HepG2 (cell line): ENCODE data around the gene HEMK1. TPM values are rescaled to one million over a fixed set of nuclear protein-coding genes. Genes with fewer than 3 reads are reported as not detected.

Experiments
- ATAD3A ChIP-seq: sonication (generic); formaldehyde crosslinking; IDR thresholded peaks from 2 replicates; pipeline ENCODE4 v1.4.0; 2020; ENCODE audit warnings: missing genetic modification reagents
- ATF7 ChIP-seq, 2 experiments: fragments of 450-650 bp in 1 of 2; sonication (generic) in 1 of 2; formaldehyde crosslinking in 1 of 2; IDR thresholded peaks; 2 replicates each; pipeline versions ENCODE4 v1.4.0 to v1.6.1; 2016 to 2020; ENCODE audit warnings: antibody characterized with exemption in 1 of 2, mild to moderate bottlenecking in 1 of 2, missing genetic modification reagents in 1 of 2
- CC2D1A ChIP-seq: sonication (generic); formaldehyde crosslinking; IDR thresholded peaks from 2 replicates; pipeline ENCODE4 v1.8.1; 2023; ENCODE audit warnings: mild to moderate bottlenecking, missing genetic modification reagents
- HMG20B ChIP-seq: conservative IDR thresholded peaks from 2 replicates; pipeline ENCODE4 v1.6.1; 2016; ENCODE audit warnings: missing genetic modification reagents, missing compliant biosample characterization
- KAT2B ChIP-seq: fragments of 150-350 bp; IDR thresholded peaks from 2 replicates; pipeline ENCODE4 v1.6.1; 2014; ENCODE audit warnings: low read depth, low read length, borderline replicate concordance
- KMT2A ChIP-seq: sonication (generic); formaldehyde crosslinking; IDR thresholded peaks from 2 replicates; pipeline ENCODE4 v1.4.0; 2020; ENCODE audit warnings: missing genetic modification reagents
- MAFK ChIP-seq, 2 experiments: IDR thresholded peaks in 1 of 2; conservative IDR thresholded peaks in 1 of 2; 2 replicates each; pipeline ENCODE4 v1.6.1; 2011; ENCODE audit warnings: improper control_type of control experiment in 2 of 2, low read length in 2 of 2
- MIER2 ChIP-seq: IDR thresholded peaks from 2 replicates; pipeline ENCODE4 v1.6.1; 2016; ENCODE audit warnings: missing biosample characterization, missing genetic modification reagents
- NCOA2 ChIP-seq: sonication (generic); formaldehyde crosslinking; IDR thresholded peaks from 2 replicates; pipeline ENCODE4 v1.8.0; 2022; ENCODE audit warnings: inconsistent platforms
- SNAPC2 ChIP-seq: sonication (generic); formaldehyde crosslinking; IDR thresholded peaks from 2 replicates; pipeline ENCODE4 v1.8.1; 2022; ENCODE audit warnings: mild to moderate bottlenecking, missing genetic modification reagents
- TSC22D2 ChIP-seq: sonication (generic); formaldehyde crosslinking; IDR thresholded peaks from 2 replicates; pipeline ENCODE4 v1.5.1; 2020; ENCODE audit warnings: missing genetic modification reagents, mild to moderate bottlenecking, borderline replicate concordance
- YY1 ChIP-seq: IDR thresholded peaks from 2 replicates; pipeline ENCODE4 v1.6.1; 2011; ENCODE audit warnings: low read length, low read depth, moderate library complexity, mild to moderate bottlenecking; ENCODE audit not compliant: insufficient read depth, insufficient replicate concordance
- ZC3H13 ChIP-seq: sonication (generic); formaldehyde crosslinking; IDR thresholded peaks from 2 replicates; pipeline ENCODE4 v1.8.1; 2023; ENCODE audit warnings: mild to moderate bottlenecking, missing genetic modification reagents, moderate library complexity
- ZKSCAN1 ChIP-seq: fragments of 150-350 bp; IDR thresholded peaks from 2 replicates; pipeline ENCODE4 v1.6.1; 2014; ENCODE audit warnings: low read length
- ZNF317 ChIP-seq: sonication (generic); formaldehyde crosslinking; IDR thresholded peaks from 2 replicates; pipeline ENCODE4 v1.5.0; 2020; ENCODE audit warnings: mild to moderate bottlenecking, missing genetic modification reagents
- ZNF335 ChIP-seq: sonication (generic); formaldehyde crosslinking; IDR thresholded peaks from 2 replicates; pipeline ENCODE4 v1.4.0; 2020; ENCODE audit warnings: missing genetic modification reagents
- ZNF558 ChIP-seq: sonication (generic); formaldehyde crosslinking; IDR thresholded peaks from 2 replicates; pipeline ENCODE4 v1.9.0; 2022; ENCODE audit warnings: mild to moderate bottlenecking, missing genetic modification reagents, borderline replicate concordance
- ZNF775 ChIP-seq: sonication (generic); formaldehyde crosslinking; IDR thresholded peaks from 2 replicates; pipeline ENCODE4 v1.4.0; 2020; ENCODE audit warnings: missing genetic modification reagents, mild to moderate bottlenecking, moderate library complexity, borderline replicate concordance
- ZNF839 ChIP-seq: sonication (generic); formaldehyde crosslinking; IDR thresholded peaks from 2 replicates; pipeline ENCODE4 v1.4.0; 2020; ENCODE audit warnings: missing genetic modification reagents, mild to moderate bottlenecking, borderline replicate concordance
- polyA plus RNA-seq, 8 experiments: library from polyadenylated mRNA; depleted of rRNA in 3 of 8; stranded (reverse) in 7 of 8; unstranded in 1 of 8; fragments of >200 nt; fragmentation: Illumina TruSeq in 4 of 8; extraction: Trizol in 4 of 8; gene quantifications; 2 replicates each; pipeline versions ENCODE4 v1.2.1 to v1.2.3, GENCODE V29; 2011 to 2016; ENCODE audit warnings: low read depth in 4 of 8, missing spikeins in 1 of 8, mixed read lengths in 1 of 8; ENCODE audit not compliant: insufficient read depth in 1 of 8
- total RNA-seq, 5 experiments: library from RNA; depleted of rRNA; stranded (reverse); fragments of >200 nt; fragmentation: Illumina TruSeq; extraction: Trizol; gene quantifications; 2 replicates each; pipeline ENCODE4 v1.2.3, GENCODE V29; 2016; ENCODE audit warnings: low read depth in 1 of 5
- TF ChIP-seq, protein P1 (sequence below): sonication (generic); formaldehyde crosslinking; IDR thresholded peaks from 2 replicates; pipeline ENCODE4 v1.5.1; 2020; ENCODE audit warnings: missing genetic modification reagents, mild to moderate bottlenecking, borderline replicate concordance
- TF ChIP-seq, protein P2 (sequence below): IDR thresholded peaks from 2 replicates; pipeline ENCODE4 v1.6.1; 2016
- TF ChIP-seq, protein P3 (sequence below): sonication (generic); formaldehyde crosslinking; IDR thresholded peaks from 2 replicates; pipeline ENCODE4 v1.5.0; 2020; ENCODE audit warnings: missing genetic modification reagents, mild to moderate bottlenecking, borderline replicate concordance
- TF ChIP-seq, protein P4 (sequence below): sonication (generic); formaldehyde crosslinking; IDR thresholded peaks from 2 replicates; pipeline ENCODE4 v1.9.0; 2021; ENCODE audit warnings: missing genetic modification reagents, borderline replicate concordance

Gene HEMK1
- total and polyA plus RNA-seq, 2 of the 13 experiments (the other 11 are each of a cell fraction or from before 2014, with no cell fraction given) = 9.8 to 12.6 TPM

DNA sequence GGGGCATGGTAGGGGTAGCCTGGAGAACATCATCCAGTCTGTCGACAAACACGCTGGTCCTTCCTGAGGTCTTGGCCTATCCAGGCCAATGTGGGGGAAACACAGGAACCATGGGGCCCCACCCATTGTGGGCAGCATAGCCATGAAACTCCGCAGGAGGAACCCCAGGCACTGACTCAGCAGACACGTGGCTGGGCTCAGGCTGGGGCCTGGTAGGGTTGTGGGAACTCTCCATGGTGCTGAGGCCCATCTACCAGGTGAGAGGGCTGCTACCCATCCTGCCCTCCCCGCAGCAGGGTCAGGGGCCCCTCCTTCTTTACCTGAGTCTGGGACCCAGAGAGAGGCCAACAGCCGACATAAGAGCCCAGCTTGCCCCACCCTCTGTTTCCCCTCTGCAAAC is 43.3 kb upstream of the HEMK1 start (continued):
- TF ChIP-seq, protein P1, sequence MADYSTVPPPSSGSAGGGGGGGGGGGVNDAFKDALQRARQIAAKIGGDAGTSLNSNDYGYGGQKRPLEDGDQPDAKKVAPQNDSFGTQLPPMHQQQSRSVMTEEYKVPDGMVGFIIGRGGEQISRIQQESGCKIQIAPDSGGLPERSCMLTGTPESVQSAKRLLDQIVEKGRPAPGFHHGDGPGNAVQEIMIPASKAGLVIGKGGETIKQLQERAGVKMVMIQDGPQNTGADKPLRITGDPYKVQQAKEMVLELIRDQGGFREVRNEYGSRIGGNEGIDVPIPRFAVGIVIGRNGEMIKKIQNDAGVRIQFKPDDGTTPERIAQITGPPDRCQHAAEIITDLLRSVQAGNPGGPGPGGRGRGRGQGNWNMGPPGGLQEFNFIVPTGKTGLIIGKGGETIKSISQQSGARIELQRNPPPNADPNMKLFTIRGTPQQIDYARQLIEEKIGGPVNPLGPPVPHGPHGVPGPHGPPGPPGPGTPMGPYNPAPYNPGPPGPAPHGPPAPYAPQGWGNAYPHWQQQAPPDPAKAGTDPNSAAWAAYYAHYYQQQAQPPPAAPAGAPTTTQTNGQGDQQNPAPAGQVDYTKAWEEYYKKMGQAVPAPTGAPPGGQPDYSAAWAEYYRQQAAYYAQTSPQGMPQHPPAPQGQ (CRISPR knock-in tag) = no peak
- TF ChIP-seq ATF7 (IDR thresholded peaks at IDR 0.05) (no peak), ATF7 (CRISPR knock-in tag; IDR thresholded peaks at IDR 0.05) (no peak), ATAD3A (no peak), ZNF558 (peak; percentile 57; the same call in 1 of the 2 replicates), KAT2B (no peak), ZNF839 (CRISPR knock-in tag) (no peak), TSC22D2 (peak; percentile 71; the same call in 1 of the 2 replicates), ZNF335 (CRISPR knock-in tag) (0 out of 2 replicates have a peak, but pooled peaks have one; percentile 40), KMT2A (CRISPR knock-in tag) (no peak), MAFK (conservative IDR thresholded peaks at IDR 0.05 in 1 of 2, IDR thresholded peaks at IDR 0.05 in 1 of 2; ENCODE audit: low read length in 2 of 2) (peak; percentile 26 to 33; a peak in 1 of 4 replicates), ZC3H13 (CRISPR knock-in tag) (no peak), ZNF775 (CRISPR knock-in tag) (no peak), HMG20B (CRISPR knock-in tag) (no peak), MIER2 (CRISPR knock-in tag) (peak; percentile 96), ZKSCAN1 (no peak), NCOA2 (no peak), ZNF317 (CRISPR knock-in tag) (no peak), YY1 (no peak), CC2D1A (CRISPR knock-in tag) (no peak), SNAPC2 (CRISPR knock-in tag) (no peak)
- TF ChIP-seq, protein P2, sequence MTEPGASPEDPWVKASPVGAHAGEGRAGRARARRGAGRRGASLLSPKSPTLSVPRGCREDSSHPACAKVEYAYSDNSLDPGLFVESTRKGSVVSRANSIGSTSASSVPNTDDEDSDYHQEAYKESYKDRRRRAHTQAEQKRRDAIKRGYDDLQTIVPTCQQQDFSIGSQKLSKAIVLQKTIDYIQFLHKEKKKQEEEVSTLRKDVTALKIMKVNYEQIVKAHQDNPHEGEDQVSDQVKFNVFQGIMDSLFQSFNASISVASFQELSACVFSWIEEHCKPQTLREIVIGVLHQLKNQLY = 0 out of 2 replicates have a peak, but pooled peaks have one; percentile 22
- TF ChIP-seq, protein P3, sequence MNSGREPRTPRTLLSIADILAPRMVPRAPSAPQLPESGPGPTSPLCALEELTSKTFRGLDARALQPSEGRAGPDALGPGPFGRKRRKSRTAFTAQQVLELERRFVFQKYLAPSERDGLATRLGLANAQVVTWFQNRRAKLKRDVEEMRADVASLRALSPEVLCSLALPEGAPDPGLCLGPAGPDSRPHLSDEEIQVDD (CRISPR knock-in tag) = no peak
- TF ChIP-seq, protein P4, sequence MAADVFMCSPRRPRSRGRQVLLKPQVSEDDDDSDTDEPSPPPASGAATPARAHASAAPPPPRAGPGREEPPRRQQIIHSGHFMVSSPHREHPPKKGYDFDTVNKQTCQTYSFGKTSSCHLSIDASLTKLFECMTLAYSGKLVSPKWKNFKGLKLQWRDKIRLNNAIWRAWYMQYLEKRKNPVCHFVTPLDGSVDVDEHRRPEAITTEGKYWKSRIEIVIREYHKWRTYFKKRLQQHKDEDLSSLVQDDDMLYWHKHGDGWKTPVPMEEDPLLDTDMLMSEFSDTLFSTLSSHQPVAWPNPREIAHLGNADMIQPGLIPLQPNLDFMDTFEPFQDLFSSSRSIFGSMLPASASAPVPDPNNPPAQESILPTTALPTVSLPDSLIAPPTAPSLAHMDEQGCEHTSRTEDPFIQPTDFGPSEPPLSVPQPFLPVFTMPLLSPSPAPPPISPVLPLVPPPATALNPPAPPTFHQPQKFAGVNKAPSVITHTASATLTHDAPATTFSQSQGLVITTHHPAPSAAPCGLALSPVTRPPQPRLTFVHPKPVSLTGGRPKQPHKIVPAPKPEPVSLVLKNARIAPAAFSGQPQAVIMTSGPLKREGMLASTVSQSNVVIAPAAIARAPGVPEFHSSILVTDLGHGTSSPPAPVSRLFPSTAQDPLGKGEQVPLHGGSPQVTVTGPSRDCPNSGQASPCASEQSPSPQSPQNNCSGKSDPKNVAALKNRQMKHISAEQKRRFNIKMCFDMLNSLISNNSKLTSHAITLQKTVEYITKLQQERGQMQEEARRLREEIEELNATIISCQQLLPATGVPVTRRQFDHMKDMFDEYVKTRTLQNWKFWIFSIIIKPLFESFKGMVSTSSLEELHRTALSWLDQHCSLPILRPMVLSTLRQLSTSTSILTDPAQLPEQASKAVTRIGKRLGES = peak; percentile 60; the same call in 1 of the 2 replicates
